ENCODE data around the gene HAPSTR1. TPM values are rescaled to one million over a fixed set of nuclear protein-coding genes. Genes with fewer than 3 reads are reported as not detected.

Gene HAPSTR1, protein sequence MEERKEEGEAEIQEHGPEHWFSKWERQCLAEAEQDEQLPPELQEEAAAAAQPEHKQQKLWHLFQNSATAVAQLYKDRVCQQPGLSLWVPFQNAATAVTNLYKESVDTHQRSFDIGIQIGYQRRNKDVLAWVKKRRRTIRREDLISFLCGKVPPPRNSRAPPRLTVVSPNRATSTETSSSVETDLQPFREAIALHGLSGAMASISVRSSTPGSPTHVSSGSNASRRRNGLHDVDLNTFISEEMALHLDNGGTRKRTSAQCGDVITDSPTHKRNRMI
- total RNA-seq (2021; fragmentation: NEBNext Ultra II Directional; extraction: Animal tissue kit (Norgen Biotek cat#: 25700)) (63.1 and 66.1 TPM in 2 replicates), polyA plus RNA-seq (2011; rRNA removed) (11.6 and 11.9 TPM in 2 replicates), polyA minus RNA-seq (2011; rRNA and poly(A)+ RNA removed) (38.0 and 41.9 TPM in 2 replicates)
- 16.9 TPM for polyA plus RNA-seq (2011; cell fraction: cytosol; rRNA removed)
- 9.7 TPM for polyA plus RNA-seq (2011; cell fraction: nucleus; rRNA removed)
- polyA plus RNA-seq (2012, experiment 1 of 2): 14.3 to 21.6 TPM (median 17.4 TPM) in 4 replicates
- polyA plus RNA-seq (2012, experiment 2 of 2): 3.4 TPM
- polyA plus RNA-seq (2013, experiment 1 of 2): 22.2 TPM
- 21.7 TPM for polyA plus RNA-seq (2013, experiment 2 of 2)
- 29.7 TPM for polyA minus RNA-seq (2011; cell fraction: cytosol; rRNA and poly(A)+ RNA removed)
- 26.0 TPM for polyA minus RNA-seq (2011; cell fraction: nucleus; rRNA and poly(A)+ RNA removed)
- long read RNA-seq, experiment 1, full-length matches to known transcripts: 25 of 44 reads
- long read RNA-seq, experiment 1, partial matches to known transcripts: 19 of 44 reads
- long read RNA-seq, experiment 1, other reads (novel, unspliced or antisense): 0 of 44 reads
- long read RNA-seq, experiment 2: 0 reads

DNA sequence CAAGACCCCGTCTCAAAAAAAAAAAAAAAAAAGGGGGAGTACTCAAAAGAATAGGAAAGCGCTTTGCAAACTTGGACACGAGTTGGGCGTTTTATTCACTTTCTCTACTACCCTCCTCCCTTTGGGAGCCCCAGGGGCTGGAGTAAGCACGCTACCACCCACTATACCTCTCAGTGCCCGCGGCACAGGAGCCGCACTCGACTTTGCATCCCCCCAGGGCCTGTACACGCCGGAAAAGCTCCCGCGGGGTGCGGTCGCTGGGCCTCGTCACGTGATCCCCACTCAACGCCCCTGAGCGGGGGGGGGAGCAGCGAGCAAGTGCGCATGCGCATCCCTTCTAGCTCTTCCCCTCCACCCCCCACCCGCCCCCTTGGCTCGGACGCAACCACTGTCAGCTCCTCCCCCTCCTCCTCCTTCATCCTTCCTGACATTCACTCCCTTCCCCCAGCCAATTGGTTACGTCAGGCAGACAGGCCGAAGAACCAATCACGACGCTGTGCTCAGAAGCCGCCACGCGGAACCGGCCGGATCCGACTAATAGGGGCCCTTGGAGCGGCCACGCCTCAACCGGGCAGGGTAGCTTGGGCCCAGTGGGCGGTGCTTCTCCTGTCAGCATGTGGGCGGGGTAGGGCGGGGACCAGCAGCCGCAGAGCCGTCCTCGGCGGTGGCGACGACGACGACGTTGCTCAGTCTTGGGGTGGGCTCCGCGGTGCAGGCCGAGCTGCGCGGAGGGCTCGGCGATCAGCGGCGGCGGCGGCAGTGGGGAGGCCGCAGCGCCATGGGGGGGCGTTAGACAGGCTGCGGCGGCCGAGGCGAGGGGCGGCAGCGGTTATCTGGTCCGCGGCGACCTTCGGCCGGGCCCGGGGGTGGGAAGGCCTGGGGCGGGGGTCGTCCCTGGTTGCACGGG, at the start of gene HAPSTR1:
Gene HAPSTR1, plus strand, starts transcription at position 685 of the 907 bp plus-strand sequence. CDS start 401 bp downstream, outside the sequence.
- WGBS, 2 experiments (ENCODE audit: extremely low coverage in 1 of 2, insufficient coverage in 1 of 2, insufficient read length in 1 of 2, insufficient replicate concordance in 2 of 2, low coverage in 1 of 2, low lambda C conversion rate in 2 of 2, missing lambda C conversion rate in 1 of 2): 1% methylated on average over 40 of the region's 79 CpGs; no CpG with 5 or more reads in 1 of the 2 experiments
- no peak within 1 kb of the TSS for H2BK120ac ChIP-seq (replicated peaks; ENCODE audit: low read depth, low read length)
- FAIRE-seq: no peak
- peak within 1 kb of the TSS; percentile 61 for H3K4ac ChIP-seq (replicated peaks; ENCODE audit: insufficient read length, low read depth, low read length)
- H3K56ac ChIP-seq (replicated peaks; ENCODE audit: insufficient read length, low read depth, low read length): peak within 1 kb of the TSS; percentile 89
- H2BK12ac ChIP-seq (ENCODE audit: low read depth, low read length): 0 out of 2 replicates have a peak within 1 kb of the TSS, but pooled peaks have one; percentile 23
- H4K8ac ChIP-seq (ENCODE audit: extremely low read depth, insufficient read depth, low read length): peak within 1 kb of the TSS; percentile 96; the same call in 1 of the 2 replicates
- no peak within 1 kb of the TSS for H2AK5ac ChIP-seq (ENCODE audit: low read depth, low read length)
- H3K4me1 ChIP-seq (replicated peaks in 1 of 4; ENCODE audit: control insufficient read depth in 3 of 4, insufficient read depth in 4 of 4, low read length in 3 of 4): peaks cover 0 to 11% (median 6%) of the 10 kb centered on the region in 4 experiments; a peak in 5 of 7 replicates
- ChIA-PET CTCF (ENCODE audit: partially characterized antibody) (interaction anchor here (0.9 to 1.4 kb wide), 3 partner anchors 22 to 48 kb away, joined by 3 to 4 read pairs (median 3); no protein-coding TSS in a partner anchor), POLR2A (ENCODE audit: partially characterized antibody) (interaction anchor here (0.6 to 5.6 kb wide), 25 partner anchors 11 to 793 kb away, joined by 3 to 72 read pairs (median 5); partner anchors contain the start of genes CARHSP1 and USP7)
- no peak within 1 kb of the TSS for H2BK20ac ChIP-seq (ENCODE audit: low read length)
- H4K91ac ChIP-seq (replicated peaks; ENCODE audit: insufficient read length, low read length): peak within 1 kb of the TSS; percentile 90
- no peaks in the 10 kb centered on the region for H3K27me3 ChIP-seq (replicated peaks in 1 of 4; ENCODE audit: control insufficient read depth in 3 of 4, extremely low read depth in 1 of 4, insufficient read depth in 3 of 4, low read length in 3 of 4)
- peak within 1 kb of the TSS; percentile 88 for H3K18ac ChIP-seq (ENCODE audit: extremely low read depth, low read length)
- H3K9me3 ChIP-seq (ENCODE audit: insufficient read depth in 2 of 2, low read depth in 1 of 2, low read length in 1 of 2): no peaks in the 10 kb centered on the region
- H3K23ac ChIP-seq (ENCODE audit: insufficient read length): no peak within 1 kb of the TSS
- DNase-seq (ENCODE audit: low read depth in 1 of 2, low spot score in 2 of 2): peak; percentile 95 to 100
- peaks cover 15 to 16% of the 10 kb centered on the region in 2 experiments for H4K20me1 ChIP-seq (replicated peaks in 1 of 2; ENCODE audit: control insufficient read depth in 1 of 2, insufficient read depth in 2 of 2, low read length in 2 of 2)
- peak within 1 kb of the TSS; percentile 90 for H2BK5ac ChIP-seq (ENCODE audit: low read depth, low read length)
- no peaks in the 10 kb centered on the region; the same call in 1 of the 2 replicates for H3K79me1 ChIP-seq (ENCODE audit: low read depth, low read length)
- no peak within 1 kb of the TSS for H3K14ac ChIP-seq (ENCODE audit: insufficient read length)
- H3K9ac ChIP-seq (replicated peaks in 1 of 4; ENCODE audit: extremely low read depth in 1 of 4, low read depth in 3 of 4, low read length in 3 of 4): peak within 1 kb of the TSS; percentile 93 to 99 (median 96)
- H3K79me2 ChIP-seq (ENCODE audit: control insufficient read depth in 1 of 2, insufficient read depth in 2 of 2, low read length in 2 of 2): peaks cover 31 to 43% of the 10 kb centered on the region in 2 experiments
- H3K27ac ChIP-seq (ENCODE audit: low read depth, low read length): peak within 1 kb of the TSS; percentile 91
- H3K4me2 ChIP-seq (ENCODE audit: insufficient read depth in 1 of 2, low read depth in 2 of 2, low read length in 2 of 2): peak within 1 kb of the TSS; percentile 94 to 95
- H2BK15ac ChIP-seq (ENCODE audit: low read length): no peak within 1 kb of the TSS; the same call in 1 of the 2 replicates
- H4K5ac ChIP-seq (ENCODE audit: insufficient read length, low read depth, low read length): peak within 1 kb of the TSS; percentile 87
- H3K4me3 ChIP-seq (ENCODE audit: extremely low read depth in 1 of 4, insufficient read depth in 2 of 4, low read depth in 3 of 4, low read length in 4 of 4): peak within 1 kb of the TSS; percentile 85 to 97 (median 95)
- H2AFZ ChIP-seq (ENCODE audit: low read length): no peak within 1 kb of the TSS; the same call in 1 of the 2 replicates
- H3K36me3 ChIP-seq (ENCODE audit: control insufficient read depth in 2 of 4, insufficient read depth in 4 of 4, low read length in 3 of 4): peaks cover 0 to 27% (median 2%) of the 10 kb centered on the region in 4 experiments; a peak in 4 of 8 replicates
- peaks cover 13% of the 10 kb centered on the region for H3K23me2 ChIP-seq (ENCODE audit: low read depth, low read length)
- TF ChIP-seq TAF7 (optimal IDR thresholded peaks at IDR 0.05; ENCODE audit: borderline replicate concordance, low read depth, low read length) (peak; percentile 99), HDAC6 (IDR thresholded peaks at IDR 0.05; ENCODE audit: low read depth, low read length) (no peak), RFX5 (IDR thresholded peaks at IDR 0.05; ENCODE audit: borderline replicate concordance, low read depth, low read length) (no peak), CEBPB (IDR thresholded peaks at IDR 0.05; ENCODE audit: low read depth, low read length) (no peak), KDM4A (IDR thresholded peaks at IDR 0.05; ENCODE audit: low read depth, low read length, severe bottlenecking) (peak; percentile 2), SIX5 (IDR thresholded peaks at IDR 0.05; ENCODE audit: low read depth, low read length) (no peak), TCF12 (IDR thresholded peaks at IDR 0.05; ENCODE audit: low read depth, low read length) (no peak)

Data from H1 (cell line).